SK-N-SH (cell line): ENCODE data around the gene STARD10. TPM values are rescaled to one million over a fixed set of nuclear protein-coding genes. Genes with fewer than 3 reads are reported as not detected.

ENCODE experiments used
- CTCF ChIA-PET: fragments of 300-600, 350-600 bp; formaldehyde crosslinking; extraction: SDS; loops from one replicate; lab custom pipeline; 2021; lab: Yijun Ruan, JAX
- POLR2A ChIA-PET: fragments of 350-600 bp; sonication (Branson Sonifier 250); formaldehyde crosslinking; extraction: SDS; loops from one replicate; lab custom pipeline; 2020; ENCODE audit warnings: antibody characterized with exemption, inconsistent platforms; lab: Yijun Ruan, JAX
- DNase-seq: peaks from one replicate; pipeline ENCODE4 v3.0.0; 2012
- H2AFZ ChIP-seq: fragments of 200-600 bp; sonication (generic); 2 replicates; pipeline ENCODE4 v1.8.1; 2016; ENCODE audit warnings: antibody characterized with exemption, mild to moderate bottlenecking, low read depth
- H3F3A ChIP-seq: fragments of 200-600 bp; sonication (generic); replicated peaks from 2 replicates; pipeline ENCODE3; 2016; ENCODE audit warnings: antibody characterized with exemption, mild to moderate bottlenecking; ENCODE audit not compliant: insufficient read depth
- H3K27ac ChIP-seq, 2 experiments: fragments of 200-500 bp in 1 of 2; fragments of 200-600 bp in 1 of 2; sonication (Bioruptor generic) in 1 of 2; sonication (generic), shearing (Covaris generic) in 1 of 2; 2 replicates each; pipeline versions ENCODE4 v1.5.1 to v1.6.1; 2014 to 2016; ENCODE audit warnings: low read depth in 2 of 2, inconsistent platforms in 1 of 2, low read length in 1 of 2, mild to moderate bottlenecking in 1 of 2, mixed read lengths in 1 of 2
- H3K27me3 ChIP-seq: fragments of 200-600 bp; sonication (generic), shearing (Covaris generic); 2 replicates; pipeline ENCODE4 v1.6.1; 2016; ENCODE audit warnings: mixed run types; ENCODE audit not compliant: insufficient read depth
- H3K36me3 ChIP-seq, 2 experiments: fragments of 200-500 bp in 1 of 2; fragments of 200-600 bp in 1 of 2; sonication (Bioruptor generic) in 1 of 2; sonication (generic) in 1 of 2; replicated peaks in 1 of 2; 2 replicates each; pipeline versions ENCODE3 to v1.5.1; 2014 to 2016; ENCODE audit warnings: low read length in 1 of 2, mild to moderate bottlenecking in 1 of 2; ENCODE audit not compliant: insufficient read depth in 2 of 2, control insufficient read depth in 1 of 2
- H3K4me1 ChIP-seq, 2 experiments: fragments of 200-500 bp in 1 of 2; fragments of 200-600 bp in 1 of 2; sonication (Bioruptor generic) in 1 of 2; sonication (generic), shearing (Covaris generic) in 1 of 2; 2 replicates each; pipeline versions ENCODE4 v1.5.1 to v1.6.1; 2014 to 2016; ENCODE audit warnings: low read depth in 1 of 2, low read length in 1 of 2, mixed run types in 1 of 2; ENCODE audit not compliant: insufficient read depth in 2 of 2, control insufficient read depth in 1 of 2
- H3K4me2 ChIP-seq: fragments of 200-600 bp; sonication (generic), shearing (Covaris generic); 2 replicates; pipeline ENCODE4 v1.6.1; 2017; ENCODE audit warnings: mixed run types
- H3K4me3 ChIP-seq, 2 experiments: fragments of 200-500 bp in 1 of 2; fragments of 200-600 bp in 1 of 2; sonication (Bioruptor generic) in 1 of 2; sonication (generic), shearing (Covaris generic) in 1 of 2; 2 replicates each; pipeline versions ENCODE4 v1.5.1 to v1.8.1; 2014 to 2016; ENCODE audit warnings: low read depth in 2 of 2, inconsistent platforms in 1 of 2, low read length in 1 of 2, mild to moderate bottlenecking in 1 of 2, mixed read lengths in 1 of 2, moderate library complexity in 1 of 2
- H3K79me2 ChIP-seq: fragments of 200-600 bp; sonication (generic); 2 replicates; pipeline ENCODE4 v1.8.1; 2017; ENCODE audit warnings: mild to moderate bottlenecking; ENCODE audit not compliant: insufficient read depth
- H3K9ac ChIP-seq: fragments of 200-600 bp; sonication (generic); 2 replicates; pipeline ENCODE4 v1.6.1; 2017; ENCODE audit warnings: mixed run types
- H3K9me2 ChIP-seq: fragments of 200-600 bp; sonication (generic); 2 replicates; pipeline ENCODE4 v1.6.1; 2017; ENCODE audit warnings: mixed run types
- H3K9me3 ChIP-seq: fragments of 200-600 bp; sonication (generic); 2 replicates; pipeline ENCODE4 v1.6.1; 2017; ENCODE audit warnings: mixed run types, mild to moderate bottlenecking, moderate library complexity
- H4K20me1 ChIP-seq: fragments of 200-600 bp; sonication (generic); 2 replicates; pipeline ENCODE4 v1.6.1; 2017; ENCODE audit warnings: mild to moderate bottlenecking, mixed run types; ENCODE audit not compliant: insufficient read depth
- CTCF ChIP-seq: fragments of 200-600 bp; sonication (generic); IDR thresholded peaks from 2 replicates; pipeline ENCODE4 v1.6.1; 2017; ENCODE audit warnings: antibody characterized with exemption, mild to moderate bottlenecking, moderate library complexity
- FOXJ3 ChIP-seq: sonication (generic); formaldehyde crosslinking; IDR thresholded peaks from 2 replicates; pipeline ENCODE4 v1.5.1; 2020; ENCODE audit warnings: mild to moderate bottlenecking, missing genetic modification reagents
- GATA2 ChIP-seq: sonication (generic); formaldehyde crosslinking; IDR thresholded peaks from 2 replicates; pipeline ENCODE4 v1.5.0; 2020; ENCODE audit warnings: mild to moderate bottlenecking, missing genetic modification reagents
- IRF3 ChIP-seq: fragments of 150-350 bp; IDR thresholded peaks from 2 replicates; pipeline ENCODE4 v1.6.1; 2016; ENCODE audit warnings: mild to moderate bottlenecking, low read depth, low read length
- JUND ChIP-seq: IDR thresholded peaks from 2 replicates; pipeline ENCODE4 v1.4.0; 2012
- MAX ChIP-seq: IDR thresholded peaks from 2 replicates; pipeline ENCODE4 v1.4.0; 2012; ENCODE audit warnings: low read depth
- MXI1 ChIP-seq: IDR thresholded peaks from 2 replicates; pipeline ENCODE4 v1.6.1; 2012; ENCODE audit warnings: mild to moderate bottlenecking, low read depth, low read length, improper control_type of control experiment
- NFIC ChIP-seq: IDR thresholded peaks from 2 replicates; pipeline ENCODE4 v1.4.0; 2012; ENCODE audit warnings: borderline replicate concordance
- POLR2AphosphoS5 ChIP-seq: IDR thresholded peaks from 2 replicates; pipeline ENCODE4 v1.6.1; 2012; ENCODE audit warnings: low read depth, low read length
- RFX5 ChIP-seq: IDR thresholded peaks from 2 replicates; pipeline ENCODE4 v1.6.1; 2012; ENCODE audit warnings: mild to moderate bottlenecking, improper control_type of control experiment, low read length
- RXRA ChIP-seq: IDR thresholded peaks from 2 replicates; pipeline ENCODE4 v1.4.0; 2012; ENCODE audit warnings: low read depth, mild to moderate bottlenecking, borderline replicate concordance
- SIN3A ChIP-seq: IDR thresholded peaks from 2 replicates; pipeline ENCODE4 v1.6.1; 2012; ENCODE audit warnings: low read depth, mild to moderate bottlenecking, low read length, moderate library complexity, borderline replicate concordance
- TAF1 ChIP-seq: IDR thresholded peaks from 2 replicates; pipeline ENCODE4 v1.6.1; 2012; ENCODE audit warnings: low read depth, mild to moderate bottlenecking, low read length, moderate library complexity, borderline replicate concordance
- TCF12 ChIP-seq: IDR thresholded peaks from 2 replicates; pipeline ENCODE4 v1.4.0; 2012
- TEAD4 ChIP-seq: IDR thresholded peaks from 2 replicates; pipeline ENCODE4 v1.4.0; 2012; ENCODE audit warnings: mild to moderate bottlenecking, borderline replicate concordance; ENCODE audit not compliant: insufficient read depth
- USF1 ChIP-seq: IDR thresholded peaks from 2 replicates; pipeline ENCODE4 v1.4.0; 2012; ENCODE audit warnings: low read depth, borderline replicate concordance
- YY1 ChIP-seq: IDR thresholded peaks from 2 replicates; pipeline ENCODE4 v1.4.0; 2012; ENCODE audit warnings: low read depth, mild to moderate bottlenecking
- WGBS: methylation state at CpG from one replicate; pipeline ENCODE4 v1.1.6; 2017; ENCODE audit warnings: low lambda C conversion rate; 5-methylcytosine and 5-hydroxymethylcytosine counted together
- polyA plus RNA-seq, 3 experiments: library from polyadenylated mRNA; depleted of rRNA; stranded (reverse); fragments of >200 nt; gene quantifications; 2 replicates each; pipeline ENCODE4 v1.2.3, GENCODE V29; 2012
- TF ChIP-seq, protein P1 (sequence below): IDR thresholded peaks from 2 replicates; pipeline ENCODE4 v1.4.0; 2012; ENCODE audit warnings: low read depth, borderline replicate concordance

STARD10 gene
- polyA plus RNA-seq, 1 of the 3 experiments (the other 2 are of a cell fraction), result 47.7 TPM

DNA sequence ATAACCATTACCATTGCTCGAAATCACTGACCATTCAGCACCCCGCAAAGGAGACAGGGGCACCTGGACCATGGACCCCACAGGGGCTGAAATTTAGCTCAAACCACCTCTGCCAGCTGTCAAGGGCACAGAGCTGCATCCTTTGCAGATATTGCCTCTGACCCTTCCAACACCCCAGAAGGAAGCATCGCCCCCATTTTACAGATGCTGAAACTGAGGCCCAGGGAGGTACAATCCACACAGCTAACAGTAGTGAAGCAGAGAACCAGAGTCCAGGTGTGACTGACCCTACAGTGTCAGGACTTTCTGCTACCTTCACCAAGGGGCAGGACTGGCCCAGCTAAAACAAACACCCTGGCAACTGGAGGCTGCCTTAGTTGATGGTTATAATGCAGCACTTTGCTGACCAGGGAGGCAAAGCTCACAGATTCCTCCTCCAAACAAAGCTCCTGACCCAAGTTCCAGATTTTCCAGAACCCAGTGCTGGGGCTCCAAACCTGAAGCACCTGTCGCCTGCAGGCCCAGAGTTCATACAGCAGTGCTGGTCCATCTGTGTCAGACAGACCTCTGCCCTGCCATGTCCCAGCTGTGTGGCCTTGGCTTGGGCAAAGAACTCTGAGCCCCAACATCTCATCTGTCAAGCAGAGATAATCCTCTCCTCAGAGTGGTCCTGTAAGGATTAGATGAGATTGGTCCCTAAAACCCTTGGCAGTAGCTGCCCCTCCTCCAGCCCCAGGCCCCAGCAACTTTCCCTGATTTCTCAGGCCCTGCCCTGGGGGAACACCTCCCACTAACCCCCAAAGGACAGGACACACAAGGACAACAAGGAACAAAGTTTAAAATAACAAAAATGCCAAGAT lies 26.4 kb downstream of the STARD10 start:
- ChIA-PET POLR2A (no interaction called here), CTCF (interaction anchor here (0.7 to 1.8 kb wide), 5 partner anchors 9 to 567 kb away, joined by 3 to 4 read pairs (median 3); no protein-coding TSS in a partner anchor)
- Histone ChIP-seq H3K27ac (no peak overlapping the region), H3K9me2 (no peaks in the 10 kb centered on the region), H3K4me3 (no peak overlapping the region), H3K27me3 (no peaks in the 10 kb centered on the region), H3K9ac (no peak overlapping the region), H3K4me2 (no peak overlapping the region), H3F3A (peaks cover 3% of the 10 kb centered on the region), H3K79me2 (no peaks in the 10 kb centered on the region), H3K4me1 (peaks cover 13 to 18% of the 10 kb centered on the region in 2 experiments; a peak in 3 of 4 replicates), H2AFZ (no peak overlapping the region), H3K9me3 (no peaks in the 10 kb centered on the region), H4K20me1 (no peaks in the 10 kb centered on the region), H3K36me3 (no peaks in the 10 kb centered on the region)
- no peak for TF ChIP-seq NFIC
- no peak for TF ChIP-seq TAF1
- no peak for DNase-seq
- WGBS, result 93% methylated on average over 3 of the region's 4 CpGs

GRCh38 chr11:72766152-72766902 lies 27.5 kb downstream of the STARD10 start:
- Histone ChIP-seq H3K9me2 (no peaks in the 10 kb centered on the region), H3K4me3 (no peak overlapping the region), H3K9ac (no peak overlapping the region), H2AFZ (no peak overlapping the region), H3K27me3 (no peaks in the 10 kb centered on the region), H3K27ac (no peak overlapping the region), H3K36me3 (no peaks in the 10 kb centered on the region), H3K9me3 (no peaks in the 10 kb centered on the region), H3K4me1 (peaks cover 4 to 7% of the 10 kb centered on the region in 2 experiments; a peak in 2 of 4 replicates), H3F3A (peaks cover 3% of the 10 kb centered on the region), H3K79me2 (no peaks in the 10 kb centered on the region), H4K20me1 (no peaks in the 10 kb centered on the region), H3K4me2 (no peak overlapping the region)
- no peak for TF ChIP-seq RFX5
- no peak for TF ChIP-seq SIN3A
- no peak for TF ChIP-seq POLR2AphosphoS5
- TF ChIP-seq CTCF, result no peak
- TF ChIP-seq GATA2 (CRISPR knock-in tag), result no peak
- TF ChIP-seq USF1, result no peak
- no peak for TF ChIP-seq MAX
- TF ChIP-seq IRF3, result no peak
- TF ChIP-seq, protein P1, sequence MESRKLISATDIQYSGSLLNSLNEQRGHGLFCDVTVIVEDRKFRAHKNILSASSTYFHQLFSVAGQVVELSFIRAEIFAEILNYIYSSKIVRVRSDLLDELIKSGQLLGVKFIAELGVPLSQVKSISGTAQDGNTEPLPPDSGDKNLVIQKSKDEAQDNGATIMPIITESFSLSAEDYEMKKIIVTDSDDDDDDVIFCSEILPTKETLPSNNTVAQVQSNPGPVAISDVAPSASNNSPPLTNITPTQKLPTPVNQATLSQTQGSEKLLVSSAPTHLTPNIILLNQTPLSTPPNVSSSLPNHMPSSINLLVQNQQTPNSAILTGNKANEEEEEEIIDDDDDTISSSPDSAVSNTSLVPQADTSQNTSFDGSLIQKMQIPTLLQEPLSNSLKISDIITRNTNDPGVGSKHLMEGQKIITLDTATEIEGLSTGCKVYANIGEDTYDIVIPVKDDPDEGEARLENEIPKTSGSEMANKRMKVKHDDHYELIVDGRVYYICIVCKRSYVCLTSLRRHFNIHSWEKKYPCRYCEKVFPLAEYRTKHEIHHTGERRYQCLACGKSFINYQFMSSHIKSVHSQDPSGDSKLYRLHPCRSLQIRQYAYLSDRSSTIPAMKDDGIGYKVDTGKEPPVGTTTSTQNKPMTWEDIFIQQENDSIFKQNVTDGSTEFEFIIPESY, result no peak
- no peak for TF ChIP-seq FOXJ3 (CRISPR knock-in tag)
- no peak for TF ChIP-seq YY1
- TF ChIP-seq TCF12, result no peak
- no peak for TF ChIP-seq JUND
- no peak for TF ChIP-seq TEAD4
- TF ChIP-seq RXRA, result no peak
- TF ChIP-seq MXI1, result no peak
- WGBS, result 87% methylated on average over 10 of the region's 12 CpGs
- DNase-seq, result no peak
- CTCF ChIA-PET, result interaction anchor here (1.1 to 1.8 kb wide), 2 partner anchors 10 to 41 kb away, joined by 4 to 5 read pairs; no protein-coding TSS in a partner anchor
- POLR2A ChIA-PET, result interaction anchor here (0.6 kb wide), 1 partner anchor 16 kb away, joined by 3 read pairs; no protein-coding TSS in a partner anchor
